VCaP (cell line): ENCODE measurements around the gene KCNQ2.

Experiments
- H3K27ac ChIP-seq: fragments of 450-650 bp; 2 replicates; pipeline ENCODE4 v1.5.1; 2017
- TF ChIP-seq, protein P1 (sequence below): fragments of 450-650 bp; conservative IDR thresholded peaks from 2 replicates; pipeline ENCODE4 v1.5.1; 2017; ENCODE audit warnings: mild to moderate bottlenecking, moderate library complexity

The KCNQ2 gene

GRCh38 chr20:63351811-63352591, 120.5 kb downstream of the KCNQ2 start:
- H3K27ac ChIP-seq, result no peak overlapping the region
- TF ChIP-seq, protein P1, sequence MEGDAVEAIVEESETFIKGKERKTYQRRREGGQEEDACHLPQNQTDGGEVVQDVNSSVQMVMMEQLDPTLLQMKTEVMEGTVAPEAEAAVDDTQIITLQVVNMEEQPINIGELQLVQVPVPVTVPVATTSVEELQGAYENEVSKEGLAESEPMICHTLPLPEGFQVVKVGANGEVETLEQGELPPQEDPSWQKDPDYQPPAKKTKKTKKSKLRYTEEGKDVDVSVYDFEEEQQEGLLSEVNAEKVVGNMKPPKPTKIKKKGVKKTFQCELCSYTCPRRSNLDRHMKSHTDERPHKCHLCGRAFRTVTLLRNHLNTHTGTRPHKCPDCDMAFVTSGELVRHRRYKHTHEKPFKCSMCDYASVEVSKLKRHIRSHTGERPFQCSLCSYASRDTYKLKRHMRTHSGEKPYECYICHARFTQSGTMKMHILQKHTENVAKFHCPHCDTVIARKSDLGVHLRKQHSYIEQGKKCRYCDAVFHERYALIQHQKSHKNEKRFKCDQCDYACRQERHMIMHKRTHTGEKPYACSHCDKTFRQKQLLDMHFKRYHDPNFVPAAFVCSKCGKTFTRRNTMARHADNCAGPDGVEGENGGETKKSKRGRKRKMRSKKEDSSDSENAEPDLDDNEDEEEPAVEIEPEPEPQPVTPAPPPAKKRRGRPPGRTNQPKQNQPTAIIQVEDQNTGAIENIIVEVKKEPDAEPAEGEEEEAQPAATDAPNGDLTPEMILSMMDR, result no peak

GRCh38 chr20:63351326-63351700, 121.1 kb downstream of the KCNQ2 start:
- H3K27ac ChIP-seq, result no peak overlapping the region
- TF ChIP-seq, protein P1, result no peak

GRCh38 chr20:63350597-63351325, 121.7 kb downstream of the KCNQ2 start:
- TF ChIP-seq, protein P1, result no peak
- H3K27ac ChIP-seq, result no peak overlapping the region
